ENCODE data around the gene DUS3L. TPM values are rescaled to one million over a fixed set of nuclear protein-coding genes. Genes with fewer than 3 reads are reported as not detected.

DUS3L gene
- total RNA-seq, 1 experiment from 2014 or later: 75.4 TPM

DNA sequence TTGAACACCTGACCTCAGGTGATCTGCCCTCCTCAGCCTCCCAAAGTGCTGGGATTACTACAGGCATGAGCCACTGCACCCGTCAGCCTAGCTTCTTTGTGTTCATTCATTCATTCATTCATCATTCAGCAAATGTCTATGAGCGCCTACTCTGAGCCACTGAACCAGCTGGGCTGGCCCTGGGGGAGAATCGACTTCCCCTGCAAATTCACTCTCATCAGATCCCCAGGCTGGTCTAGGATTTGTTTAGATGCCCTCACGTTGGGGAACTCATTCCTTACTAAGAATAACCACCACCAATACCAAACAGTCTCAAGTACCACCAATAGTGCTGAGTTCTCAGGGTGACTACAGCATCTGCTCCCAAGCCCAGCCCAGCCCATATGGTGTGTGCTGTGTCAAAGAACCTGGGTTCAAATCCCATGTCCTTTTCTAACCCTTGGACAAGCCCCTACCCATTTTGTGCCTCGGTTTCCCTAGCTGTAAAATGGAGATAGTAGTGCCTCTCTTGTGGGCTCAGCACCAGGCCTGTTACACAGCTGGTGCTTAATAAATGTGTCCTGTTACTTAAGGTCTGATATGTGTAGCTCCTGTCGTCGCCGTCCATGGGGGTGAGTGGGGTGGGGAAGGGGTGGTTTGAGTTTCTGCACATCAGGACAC, 30.7 kb upstream of the DUS3L start:
- H3K27me3 Mint-ChIP-seq (ENCODE audit: insufficient read depth, unreplicated experiment): no peaks in the 10 kb centered on the region
- no peaks in the 10 kb centered on the region for H3K27me3 ChIP-seq (replicated peaks; ENCODE audit: control insufficient read depth, insufficient read depth, low read length)
- no peaks in the 10 kb centered on the region for H3K36me3 ChIP-seq (ENCODE audit: control insufficient read depth, insufficient read depth, low read length)
- TF ChIP-seq, protein P1, sequence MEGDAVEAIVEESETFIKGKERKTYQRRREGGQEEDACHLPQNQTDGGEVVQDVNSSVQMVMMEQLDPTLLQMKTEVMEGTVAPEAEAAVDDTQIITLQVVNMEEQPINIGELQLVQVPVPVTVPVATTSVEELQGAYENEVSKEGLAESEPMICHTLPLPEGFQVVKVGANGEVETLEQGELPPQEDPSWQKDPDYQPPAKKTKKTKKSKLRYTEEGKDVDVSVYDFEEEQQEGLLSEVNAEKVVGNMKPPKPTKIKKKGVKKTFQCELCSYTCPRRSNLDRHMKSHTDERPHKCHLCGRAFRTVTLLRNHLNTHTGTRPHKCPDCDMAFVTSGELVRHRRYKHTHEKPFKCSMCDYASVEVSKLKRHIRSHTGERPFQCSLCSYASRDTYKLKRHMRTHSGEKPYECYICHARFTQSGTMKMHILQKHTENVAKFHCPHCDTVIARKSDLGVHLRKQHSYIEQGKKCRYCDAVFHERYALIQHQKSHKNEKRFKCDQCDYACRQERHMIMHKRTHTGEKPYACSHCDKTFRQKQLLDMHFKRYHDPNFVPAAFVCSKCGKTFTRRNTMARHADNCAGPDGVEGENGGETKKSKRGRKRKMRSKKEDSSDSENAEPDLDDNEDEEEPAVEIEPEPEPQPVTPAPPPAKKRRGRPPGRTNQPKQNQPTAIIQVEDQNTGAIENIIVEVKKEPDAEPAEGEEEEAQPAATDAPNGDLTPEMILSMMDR (IDR thresholded peaks at IDR 0.05; ENCODE audit: insufficient read depth in 1 of 2, low read depth in 1 of 2, low read length in 1 of 2, severe bottlenecking in 1 of 2, unreplicated experiment in 1 of 2): no peak
- no peaks in the 10 kb centered on the region for H3K9me3 ChIP-seq
- DNase-seq: no peak
- H3K4me1 Mint-ChIP-seq (ENCODE audit: low read depth, unreplicated experiment): no peaks in the 10 kb centered on the region
- POLR2A ChIA-PET: no interaction called here
- no TSS peak for BruUV-seq (replicated peaks)
- H3K4me1 ChIP-seq: no peaks in the 10 kb centered on the region
- intact Hi-C loops (cut with micrococcal nuclease; ENCODE audit: unreplicated experiment): no loop called here
- H3K9me3 Mint-ChIP-seq (ENCODE audit: unreplicated experiment): no peaks in the 10 kb centered on the region
- H3K27ac Mint-ChIP-seq (ENCODE audit: unreplicated experiment): no peak overlapping the region
- CTCF ChIA-PET: interaction anchor here (1.7 kb wide), 1 partner anchor 17 kb away, joined by 7 read pairs; no protein-coding TSS in a partner anchor
- H3K36me3 Mint-ChIP-seq (ENCODE audit: insufficient read depth, unreplicated experiment): no peaks in the 10 kb centered on the region
- no peak overlapping the region for H3K4me3 ChIP-seq (ENCODE audit: low read depth, low read length)
- H3K4me3 Mint-ChIP-seq (ENCODE audit: unreplicated experiment): no peak overlapping the region

DNA sequence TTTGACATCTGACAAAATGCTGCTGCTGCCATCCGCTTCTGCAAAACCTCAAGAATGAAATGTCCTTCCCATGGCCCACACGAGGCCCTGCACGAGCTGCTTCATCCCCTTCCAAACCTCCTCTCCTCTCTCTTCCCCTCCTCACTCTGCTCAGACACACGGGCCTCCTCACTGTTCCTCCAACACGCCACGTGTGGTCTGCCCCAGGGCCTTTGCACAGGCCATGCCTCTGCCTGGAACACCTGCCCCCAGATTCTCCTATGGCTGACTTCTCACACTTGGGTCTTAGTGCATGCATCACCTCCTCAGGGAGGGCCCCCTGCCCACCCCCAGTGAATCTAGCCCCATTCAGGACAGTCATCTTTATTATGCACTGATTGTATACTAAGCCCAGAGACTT, 29.8 kb upstream of the DUS3L start:
- Mint-ChIP-seq H3K36me3 (ENCODE audit: insufficient read depth, unreplicated experiment) (no peaks in the 10 kb centered on the region), H3K9me3 (ENCODE audit: unreplicated experiment) (no peaks in the 10 kb centered on the region), H3K27me3 (ENCODE audit: insufficient read depth, unreplicated experiment) (no peaks in the 10 kb centered on the region), H3K27ac (ENCODE audit: unreplicated experiment) (no peak overlapping the region), H3K4me1 (ENCODE audit: low read depth, unreplicated experiment) (no peaks in the 10 kb centered on the region), H3K4me3 (ENCODE audit: unreplicated experiment) (no peak overlapping the region)
- intact Hi-C loops (cut with micrococcal nuclease; ENCODE audit: unreplicated experiment): no loop called here
- Histone ChIP-seq H3K36me3 (ENCODE audit: control insufficient read depth, insufficient read depth, low read length) (no peaks in the 10 kb centered on the region), H3K27me3 (replicated peaks; ENCODE audit: control insufficient read depth, insufficient read depth, low read length) (no peaks in the 10 kb centered on the region), H3K9me3 (no peaks in the 10 kb centered on the region), H3K4me1 (no peaks in the 10 kb centered on the region), H3K4me3 (ENCODE audit: low read depth, low read length) (no peak overlapping the region)
- TF ChIP-seq, protein P1 (IDR thresholded peaks at IDR 0.05; ENCODE audit: insufficient read depth in 1 of 2, low read depth in 1 of 2, low read length in 1 of 2, severe bottlenecking in 1 of 2, unreplicated experiment in 1 of 2): no peak
- CTCF ChIA-PET: interaction anchor here (1.7 kb wide), 1 partner anchor 17 kb away, joined by 7 read pairs; no protein-coding TSS in a partner anchor
- BruUV-seq (replicated peaks): no TSS peak
- POLR2A ChIA-PET: no interaction called here
- DNase-seq: no peak

DNA sequence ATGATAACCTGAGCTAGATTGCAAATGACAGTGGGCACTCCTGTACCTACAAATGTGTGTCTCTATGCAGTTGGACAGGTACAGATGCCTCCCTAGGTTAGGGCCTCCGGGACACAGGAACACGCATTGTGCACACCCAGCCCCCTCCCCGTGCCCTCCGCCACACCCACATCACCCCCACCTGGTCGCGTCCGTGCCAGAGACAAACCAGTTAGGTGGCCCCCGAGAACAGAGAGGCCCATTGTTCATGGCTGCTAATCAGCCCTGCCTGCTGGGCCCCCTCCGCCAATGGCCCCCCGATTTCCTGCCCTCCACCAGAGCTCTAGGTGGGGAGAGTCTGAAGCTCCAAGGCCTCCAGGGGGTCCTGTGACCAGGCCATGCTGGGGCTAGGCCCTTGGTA, 27.6 kb upstream of the DUS3L start:
- H3K27me3 ChIP-seq (replicated peaks; ENCODE audit: control insufficient read depth, insufficient read depth, low read length): no peaks in the 10 kb centered on the region
- no peak overlapping the region for H3K4me3 ChIP-seq (ENCODE audit: low read depth, low read length)
- POLR2A ChIA-PET: no interaction called here
- TF ChIP-seq, protein P1 (IDR thresholded peaks at IDR 0.05; ENCODE audit: insufficient read depth in 1 of 2, low read depth in 1 of 2, low read length in 1 of 2, severe bottlenecking in 1 of 2, unreplicated experiment in 1 of 2): no peak
- Mint-ChIP-seq H3K4me1 (ENCODE audit: low read depth, unreplicated experiment) (no peaks in the 10 kb centered on the region), H3K36me3 (ENCODE audit: insufficient read depth, unreplicated experiment) (no peaks in the 10 kb centered on the region), H3K9me3 (ENCODE audit: unreplicated experiment) (no peaks in the 10 kb centered on the region), H3K27ac (ENCODE audit: unreplicated experiment) (no peak overlapping the region), H3K27me3 (ENCODE audit: insufficient read depth, unreplicated experiment) (no peaks in the 10 kb centered on the region), H3K4me3 (ENCODE audit: unreplicated experiment) (no peak overlapping the region)
- no peak for DNase-seq
- no peaks in the 10 kb centered on the region for H3K36me3 ChIP-seq (ENCODE audit: control insufficient read depth, insufficient read depth, low read length)
- no TSS peak for BruUV-seq (replicated peaks)
- intact Hi-C loops (cut with micrococcal nuclease; ENCODE audit: unreplicated experiment): no loop called here
- no peaks in the 10 kb centered on the region for H3K4me1 ChIP-seq
- no peaks in the 10 kb centered on the region for H3K9me3 ChIP-seq
- CTCF ChIA-PET: no interaction called here

All from Caco-2 (cell line).